Activated gamma-delta T cell treated with anti-CD3 and anti-CD28 coated beads, Interleukin-2, amount 50 U/mL, for 16 hours (primary cell): ENCODE results near the gene ANKH.

Experiments used
- DNase-seq: peaks from one replicate; pipeline ENCODE4 v3.0.0-alpha.2; 2020; ENCODE audit warnings: low read depth

The ANKH gene

GRCh38 chr5:14790911-14791310, 80.7 kb downstream of the ANKH start:
- no peak for DNase-seq

- no peak for DNase-seq
Observed at GRCh38 chr5:14790220-14790619, 81.4 kb downstream of the ANKH start.

- DNase-seq = no peak
Observed at GRCh38 chr5:14787801-14788579, 83.6 kb downstream of the ANKH start.

DNA sequence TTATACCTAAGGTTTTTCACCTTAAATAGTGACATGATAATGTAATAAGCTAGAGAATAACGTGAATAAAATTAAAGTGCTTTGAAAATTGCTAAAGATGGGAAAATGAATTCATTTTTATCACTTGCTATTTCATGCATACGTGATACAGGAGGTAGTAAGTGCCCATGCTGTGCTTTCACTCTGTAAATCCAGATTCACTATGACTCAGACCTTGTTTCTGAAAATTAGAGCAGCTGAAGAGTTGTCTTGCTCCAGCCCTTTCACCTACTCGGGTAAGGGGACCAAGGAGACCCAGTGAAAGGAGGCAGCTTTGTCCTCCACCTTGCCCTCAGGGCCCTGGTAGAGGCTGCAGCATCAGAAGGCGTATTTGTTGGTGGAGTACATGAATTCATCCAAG, 87.9 kb downstream of the ANKH start:
- DNase-seq = no peak

- DNase-seq = no peak
Observed at GRCh38 chr5:14782591-14782990, 89.0 kb downstream of the ANKH start.

- no peak for DNase-seq
Observed at GRCh38 chr5:14781106-14781505, 90.5 kb downstream of the ANKH start.

DNA sequence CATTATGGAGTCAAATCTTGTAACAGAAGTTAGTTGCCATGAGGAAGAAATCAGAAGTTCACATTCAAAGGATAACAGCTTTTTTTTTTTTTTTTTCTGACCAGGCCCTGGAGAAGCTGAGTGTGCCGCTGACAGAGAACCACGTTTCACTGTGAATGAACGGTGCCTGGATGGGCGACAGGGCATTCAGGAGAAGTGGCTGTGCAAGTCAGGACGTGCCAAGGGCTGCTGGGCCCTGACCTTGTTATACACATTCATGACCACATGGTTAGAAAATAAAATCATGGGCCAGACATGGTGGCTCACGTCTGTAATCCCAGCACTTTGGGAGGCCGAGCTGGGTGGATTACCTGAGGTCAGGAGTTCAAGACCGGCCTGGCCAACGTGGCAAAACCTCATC, 91.6 kb downstream of the ANKH start:
- no peak for DNase-seq

- no peak for DNase-seq
Observed at GRCh38 chr5:14778792-14779070, 92.8 kb downstream of the ANKH start.

DNA sequence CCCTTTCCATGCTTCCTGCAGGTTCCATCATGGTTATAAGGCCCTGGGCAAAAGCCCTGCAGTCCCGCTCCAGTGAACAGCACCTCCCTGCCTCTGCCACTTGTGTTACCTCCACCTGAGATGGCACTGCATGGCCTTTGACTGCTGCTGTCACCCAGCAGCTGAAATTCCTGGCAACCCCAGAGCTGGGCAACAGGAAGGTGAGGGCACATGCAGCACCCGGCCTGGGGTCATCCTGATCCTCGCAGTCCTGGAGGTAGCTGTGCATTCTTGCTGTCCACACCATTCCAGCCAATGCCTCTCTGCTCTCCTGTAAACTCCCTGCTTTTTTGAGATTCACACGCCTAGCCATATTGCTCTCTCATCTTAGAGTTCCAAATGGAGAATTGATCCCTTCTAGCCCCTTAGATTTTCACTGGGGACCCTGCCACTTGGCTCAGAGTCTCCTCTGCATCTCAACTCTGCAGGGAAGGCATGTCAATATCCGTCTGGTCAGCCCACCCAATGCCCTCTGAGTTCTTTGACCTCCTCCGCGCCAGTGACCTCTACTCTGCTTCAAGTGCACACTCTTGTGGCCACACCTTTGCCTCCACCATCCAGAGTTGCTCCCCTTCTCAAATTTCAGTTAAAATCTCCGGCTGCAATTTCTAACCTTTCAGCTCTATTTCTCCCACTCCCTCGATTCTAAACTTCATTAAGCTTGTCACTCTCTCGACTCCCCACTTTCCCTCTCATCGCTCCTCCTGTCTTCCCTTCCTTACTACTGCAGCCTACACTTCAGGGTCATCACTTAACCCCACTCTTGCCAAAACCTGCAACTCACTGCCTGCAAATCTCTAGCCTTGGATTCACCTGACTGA, 93.4 kb downstream of the ANKH start:
- DNase-seq = no peak

- DNase-seq = no peak
Observed at GRCh38 chr5:14777187-14777586, 94.4 kb downstream of the ANKH start.

- DNase-seq = no peak
Observed at GRCh38 chr5:14776602-14777001, 95.0 kb downstream of the ANKH start.

DNA sequence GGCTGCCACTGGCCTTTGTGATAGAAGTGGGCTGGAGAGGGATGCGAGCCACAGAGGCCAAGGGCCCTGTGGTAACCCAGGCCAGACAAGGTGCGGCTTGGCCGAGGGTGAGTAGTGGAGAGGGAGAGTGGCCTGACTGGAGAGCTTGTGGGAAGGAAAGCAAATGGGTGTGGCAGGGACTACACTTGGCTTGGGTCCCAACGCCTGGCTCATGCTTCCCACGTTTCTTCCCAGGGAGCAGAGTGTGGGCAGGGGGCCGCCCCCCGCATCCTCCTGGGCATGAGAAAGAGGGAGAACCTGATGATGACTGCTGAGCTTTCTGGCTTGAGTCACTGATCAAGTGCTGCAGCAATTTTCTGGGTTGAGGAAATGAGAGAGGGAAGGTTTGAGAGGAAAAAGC, 95.7 kb downstream of the ANKH start:
- no peak for DNase-seq

GRCh38 chr5:14773588-14773987, 98.0 kb downstream of the ANKH start:
- DNase-seq = no peak

GRCh38 chr5:14771972-14772371, 99.6 kb downstream of the ANKH start:
- no peak for DNase-seq

DNA sequence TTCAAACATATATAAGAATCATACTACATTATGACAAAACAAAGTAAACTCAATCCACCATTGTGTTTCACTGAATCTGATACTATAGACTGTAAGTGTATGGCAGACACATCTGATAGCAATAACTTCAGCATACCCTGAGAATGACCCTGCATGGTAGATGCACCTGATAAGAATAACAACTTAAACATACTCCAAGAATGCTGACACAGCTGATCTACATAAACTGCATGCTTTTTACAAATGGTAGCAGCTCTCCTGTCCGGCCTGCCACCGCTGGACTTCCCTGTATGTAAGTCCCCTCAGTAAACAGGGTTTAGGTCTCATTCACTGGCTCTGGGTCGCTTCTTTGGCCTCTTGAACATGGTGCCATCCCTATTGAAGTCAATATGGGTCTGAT, 100.4 kb downstream of the ANKH start:
- no peak for DNase-seq

DNA sequence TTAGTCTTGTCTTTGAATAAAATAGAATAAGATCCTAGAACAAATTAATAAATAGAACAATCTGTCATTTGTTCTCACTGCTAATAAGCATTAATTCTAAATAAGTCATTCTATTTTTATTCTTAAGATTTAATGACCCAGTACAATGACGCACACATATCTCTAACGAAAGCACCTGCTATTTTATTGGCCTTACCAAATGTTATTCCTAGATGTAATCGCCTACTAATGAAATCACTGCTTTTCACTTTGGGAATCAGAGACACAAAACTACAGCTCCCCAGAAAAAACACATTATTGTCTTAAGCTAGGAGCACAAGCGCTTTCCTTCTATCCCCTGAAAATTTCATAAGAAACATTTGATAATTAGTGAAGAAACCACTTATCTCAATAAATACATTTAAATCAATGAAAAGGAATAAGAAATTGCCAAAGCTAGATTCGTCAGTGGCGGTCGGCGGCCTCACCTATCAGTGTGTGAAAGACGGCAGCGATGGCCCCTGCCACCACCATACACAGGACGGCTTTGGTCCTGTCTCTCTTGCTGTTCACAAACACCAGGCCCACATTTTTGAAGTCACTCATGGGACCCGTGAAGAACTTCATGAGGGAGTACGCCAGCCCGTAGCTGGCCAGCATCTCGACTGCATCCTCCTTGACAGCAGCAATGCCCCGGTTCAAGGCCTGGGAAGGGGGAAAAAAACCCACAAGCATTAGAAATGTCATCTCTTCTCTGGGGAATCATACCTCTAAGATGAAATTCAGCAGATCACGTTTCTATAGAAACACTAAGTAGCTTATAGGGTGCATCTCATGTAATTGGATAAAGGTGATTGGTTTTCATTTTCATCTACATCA, 102.8 kb downstream of the ANKH start:
- no peak for DNase-seq

- DNase-seq = no peak
Observed at GRCh38 chr5:14767735-14768507, 103.7 kb downstream of the ANKH start.

GRCh38 chr5:14767053-14767452, 104.5 kb downstream of the ANKH start:
- no peak for DNase-seq

DNA sequence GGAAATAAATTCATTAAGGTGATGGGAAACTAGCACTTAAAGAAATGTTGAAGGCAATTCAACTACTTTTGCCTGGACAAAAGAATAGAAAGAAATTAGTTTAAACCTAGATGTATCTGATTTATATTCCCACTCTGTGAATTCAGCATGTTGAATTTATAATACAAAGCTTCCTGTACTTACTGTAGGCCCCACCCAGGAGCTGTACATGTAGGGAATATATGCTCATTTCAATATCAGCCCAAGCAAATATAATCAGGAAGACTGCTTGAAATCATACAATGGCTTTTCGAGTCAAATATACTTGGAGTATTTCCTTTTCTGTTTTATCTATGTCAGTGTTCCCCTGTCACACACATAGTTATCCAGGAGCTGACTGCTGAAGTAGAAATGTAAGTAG, 105.0 kb downstream of the ANKH start:
- no peak for DNase-seq

- DNase-seq = no peak
Observed at GRCh38 chr5:14765587-14765986, 106.0 kb downstream of the ANKH start.

- DNase-seq = no peak
Observed at GRCh38 chr5:14762549-14763216, 108.9 kb downstream of the ANKH start.
